PC-9 (cell line): ENCODE data around the gene LAMA2.

Source experiments
- CTCF ChIP-seq: fragments of 200-600 bp; sonication (generic); conservative IDR thresholded peaks from 2 replicates; pipeline ENCODE4 v1.6.1; 2017; ENCODE audit warnings: mixed run types, antibody characterized with exemption, mild to moderate bottlenecking, moderate library complexity
- EZH2 ChIP-seq: fragments of 200-600 bp; sonication (generic); IDR thresholded peaks from 2 replicates; pipeline ENCODE4 v1.8.0; 2017; ENCODE audit warnings: antibody characterized with exemption, low read depth

- TF ChIP-seq CTCF, result no peak
- no peak for TF ChIP-seq EZH2
These were observed 238.1 kb downstream of the LAMA2 start for GRCh38 chr6:129120856-129121638.
